Stomach (tissue), 9 donors: ENCODE data around the gene GPR158. TPM values are rescaled to one million over a fixed set of nuclear protein-coding genes. Genes with fewer than 3 reads are reported as not detected.

ENCODE experiments used
- DNase-seq, 2 donors: peaks; one replicate each; pipeline versions ENCODE4 v3.0.0 to v3.0.0-alpha.2; 2013 to 2019
- H3K27ac ChIP-seq, 5 donors: fragments of 200-600 bp in 4 of 5; sonication (generic) in 4 of 5; one replicate each; pipeline ENCODE4 v1.5.1; 2013 to 2019; ENCODE audit warnings: mild to moderate bottlenecking in 1 of 5, moderate library complexity in 1 of 5
- H3K27me3 ChIP-seq, 3 donors: fragments of 200-600 bp; sonication (generic); one replicate each; pipeline ENCODE4 v1.5.1; 2017 to 2019; ENCODE audit warnings: mixed run types in 1 of 3
- H3K36me3 ChIP-seq, 4 donors: fragments of 200-600 bp; sonication (generic); 1 replicate in 3 of 4; 2 replicates in 1 of 4; pipeline ENCODE4 v1.5.1; 2016 to 2019
- H3K4me1 ChIP-seq, 4 donors: fragments of 200-600 bp; sonication (generic); one replicate each; pipeline ENCODE4 v1.5.1; 2016 to 2019
- H3K4me3 ChIP-seq, 4 donors: fragments of 200-600 bp; sonication (generic) in 3 of 4; one replicate each; pipeline ENCODE4 v1.5.1; 2016 to 2019; ENCODE audit warnings: mild to moderate bottlenecking in 1 of 4
- H3K9me3 ChIP-seq, 4 donors: fragments of 200-600 bp; sonication (generic); one replicate each; pipeline ENCODE4 v1.5.1; 2016 to 2019
- EP300 ChIP-seq: sonication (generic); formaldehyde crosslinking; IDR thresholded peaks from one replicate; pipeline ENCODE4 v1.6.1; 2017; ENCODE audit warnings: antibody characterized with exemption
- POLR2A ChIP-seq, 4 donors: fragments of 450-650 bp; IDR thresholded peaks; one replicate each; pipeline ENCODE4 v1.6.1; 2016; ENCODE audit warnings: antibody characterized with exemption in 4 of 4, control low read depth in 2 of 4, mild to moderate bottlenecking in 1 of 4, moderate library complexity in 1 of 4
- POLR2AphosphoS5 ChIP-seq, 3 donors: sonication (generic); formaldehyde crosslinking; IDR thresholded peaks; one replicate each; pipeline ENCODE4 v1.6.1; 2016; ENCODE audit warnings: antibody characterized with exemption in 3 of 3
- WGBS, 5 donors: extraction: QIAGEN DNeasy Blood & Tissue Kit in 3 of 5; methylation state at CpG; one replicate each; pipeline versions ENCODE4 v1.1.5 to v1.1.7; 2013 to 2018; 5-methylcytosine and 5-hydroxymethylcytosine counted together
- intact Hi-C: fragments of 100-400 bp; cut with DNase I; formaldehyde crosslinking; loops from one replicate; pipeline ENCODE4 v1.15.1; 2023; ENCODE audit warnings: low total_unique reads
- polyA plus RNA-seq, 3 donors: library from polyadenylated mRNA; stranded (reverse); fragments of 200-250 nt; gene quantifications; one replicate each; pipeline ENCODE4 v1.2.3, GENCODE V29; 2013
- total RNA-seq, 5 donors: library from RNA; depleted of rRNA; stranded (reverse); fragments of >200 nt; gene quantifications; one replicate each; pipeline versions ENCODE4 v1.1.0 to v1.2.3, GENCODE V29; 2014 to 2016
- TF ChIP-seq, protein P1 (sequence below), 7 experiments: fragments of 450-650 bp in 4 of 7; fragments of 200-600 bp in 3 of 7; sonication (generic) in 3 of 7; IDR thresholded peaks; one replicate each; pipeline ENCODE4 v1.5.1; 2016 to 2019; ENCODE audit warnings: antibody characterized with exemption in 7 of 7, control low read depth in 2 of 7, mild to moderate bottlenecking in 1 of 7
- donor health status: healthy with polysubstance abuse.
- donor health status: Bipolar disorder and iron deficiency.
- donor health status: healthy.

The GPR158 gene
- total and polyA plus RNA-seq, 8 donors: 0.05 to 1.1 (median 0.20) TPM; not detected in 4

DNA sequence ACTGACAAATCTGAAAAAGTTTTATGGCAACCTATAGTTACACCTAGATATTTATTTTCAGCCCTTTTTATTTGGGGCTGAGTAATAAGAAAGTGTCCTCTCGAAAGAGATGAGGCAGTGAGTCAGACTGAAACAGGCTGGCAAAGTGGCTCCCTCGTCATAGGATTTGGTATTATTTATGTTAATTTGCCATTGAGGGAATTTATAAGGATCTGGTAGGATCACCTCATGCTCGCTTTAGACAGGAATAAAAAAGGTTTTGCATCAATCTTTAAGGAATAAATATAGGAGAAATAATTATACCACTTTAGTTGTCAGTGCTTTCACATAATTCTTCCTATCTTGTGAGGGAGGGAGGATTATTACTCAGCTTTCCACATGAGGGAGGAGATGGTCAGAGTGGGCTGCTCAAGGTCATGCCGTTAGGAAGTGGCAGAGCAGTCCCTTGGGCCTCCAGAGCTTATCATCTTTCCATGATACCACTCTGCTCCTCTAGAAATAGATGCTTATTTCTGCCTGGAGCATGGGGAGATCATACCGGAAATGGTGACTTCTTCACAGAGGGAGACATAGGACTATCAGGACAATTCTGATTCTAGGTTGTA is 356.8 kb downstream of the GPR158 start:
- TF ChIP-seq POLR2A (IDR thresholded peaks at IDR 0.05) (no peak), EP300 (no peak), POLR2AphosphoS5 (IDR thresholded peaks at IDR 0.05) (no peak)
- TF ChIP-seq, protein P1, sequence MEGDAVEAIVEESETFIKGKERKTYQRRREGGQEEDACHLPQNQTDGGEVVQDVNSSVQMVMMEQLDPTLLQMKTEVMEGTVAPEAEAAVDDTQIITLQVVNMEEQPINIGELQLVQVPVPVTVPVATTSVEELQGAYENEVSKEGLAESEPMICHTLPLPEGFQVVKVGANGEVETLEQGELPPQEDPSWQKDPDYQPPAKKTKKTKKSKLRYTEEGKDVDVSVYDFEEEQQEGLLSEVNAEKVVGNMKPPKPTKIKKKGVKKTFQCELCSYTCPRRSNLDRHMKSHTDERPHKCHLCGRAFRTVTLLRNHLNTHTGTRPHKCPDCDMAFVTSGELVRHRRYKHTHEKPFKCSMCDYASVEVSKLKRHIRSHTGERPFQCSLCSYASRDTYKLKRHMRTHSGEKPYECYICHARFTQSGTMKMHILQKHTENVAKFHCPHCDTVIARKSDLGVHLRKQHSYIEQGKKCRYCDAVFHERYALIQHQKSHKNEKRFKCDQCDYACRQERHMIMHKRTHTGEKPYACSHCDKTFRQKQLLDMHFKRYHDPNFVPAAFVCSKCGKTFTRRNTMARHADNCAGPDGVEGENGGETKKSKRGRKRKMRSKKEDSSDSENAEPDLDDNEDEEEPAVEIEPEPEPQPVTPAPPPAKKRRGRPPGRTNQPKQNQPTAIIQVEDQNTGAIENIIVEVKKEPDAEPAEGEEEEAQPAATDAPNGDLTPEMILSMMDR (IDR thresholded peaks at IDR 0.05): no peak
- H3K27me3 ChIP-seq: no peaks in the 10 kb centered on the region
- H3K4me1 ChIP-seq: no peaks in the 10 kb centered on the region
- H3K4me3 ChIP-seq: no peak overlapping the region
- WGBS, 5 donors: 62 to 73% (median 67%) methylated on average over 5 of the region's 5 CpGs
- H3K9me3 ChIP-seq: no peaks in the 10 kb centered on the region
- no peak overlapping the region for H3K27ac ChIP-seq
- H3K36me3 ChIP-seq: no peaks in the 10 kb centered on the region
- intact Hi-C loops: no loop called here
- DNase-seq: no peak

DNA sequence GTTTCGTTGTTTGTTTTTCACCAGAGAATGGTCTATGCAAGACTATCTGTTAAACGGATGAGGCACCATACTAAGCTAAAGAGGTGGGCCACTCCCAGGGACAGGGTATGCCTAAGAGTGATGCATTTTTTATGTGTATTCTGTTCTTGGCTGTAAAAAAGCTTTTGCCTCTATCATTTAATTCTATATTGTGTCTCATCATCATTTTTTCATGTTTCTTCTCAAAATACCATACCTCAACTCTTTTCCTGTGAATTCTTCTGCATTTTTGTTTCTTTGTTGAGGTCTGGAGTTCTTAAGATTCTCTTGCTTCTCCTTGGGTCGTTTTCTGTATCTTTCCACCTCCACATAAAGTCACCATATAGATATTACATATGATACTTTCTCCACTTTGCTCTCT is 357.4 kb downstream of the GPR158 start:
- no peak for DNase-seq
- Histone ChIP-seq H3K9me3 (no peaks in the 10 kb centered on the region), H3K4me1 (no peaks in the 10 kb centered on the region), H3K36me3 (no peaks in the 10 kb centered on the region), H3K27ac (no peak overlapping the region), H3K27me3 (no peaks in the 10 kb centered on the region), H3K4me3 (no peak overlapping the region)
- WGBS, 5 donors: 53 to 67% (median 64%) methylated on average over 3 of the region's 3 CpGs
- intact Hi-C loops: no loop called here
- TF ChIP-seq POLR2A (IDR thresholded peaks at IDR 0.05) (no peak), EP300 (no peak), POLR2AphosphoS5 (IDR thresholded peaks at IDR 0.05) (no peak)
- TF ChIP-seq, protein P1 (IDR thresholded peaks at IDR 0.05): no peak

DNA sequence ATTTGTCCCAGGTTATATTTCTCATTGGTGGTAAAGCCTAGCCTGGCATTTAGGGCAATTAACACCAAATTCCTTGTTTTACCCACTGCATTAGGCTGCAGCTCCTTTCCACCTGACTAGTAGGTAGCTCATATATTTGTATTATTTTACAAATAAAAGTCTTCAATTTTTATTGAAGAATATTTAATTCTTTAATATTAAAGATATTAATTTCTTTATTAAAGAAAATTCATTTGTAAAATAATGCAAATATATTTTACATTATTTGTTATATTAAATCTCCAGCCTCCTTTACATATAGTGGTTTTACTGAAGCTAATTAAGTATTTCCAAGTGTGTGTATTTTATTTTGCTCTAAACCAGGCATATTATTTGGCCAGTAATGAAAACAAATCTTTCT is 361.2 kb downstream of the GPR158 start:
- Histone ChIP-seq H3K4me1 (no peaks in the 10 kb centered on the region), H3K4me3 (no peak overlapping the region), H3K27ac (no peak overlapping the region), H3K9me3 (no peaks in the 10 kb centered on the region), H3K27me3 (no peaks in the 10 kb centered on the region), H3K36me3 (no peaks in the 10 kb centered on the region)
- DNase-seq: no peak
- intact Hi-C loops: no loop called here
- TF ChIP-seq POLR2A (IDR thresholded peaks at IDR 0.05) (no peak), POLR2AphosphoS5 (IDR thresholded peaks at IDR 0.05) (no peak), EP300 (no peak)
- TF ChIP-seq, protein P1 (IDR thresholded peaks at IDR 0.05): no peak

DNA sequence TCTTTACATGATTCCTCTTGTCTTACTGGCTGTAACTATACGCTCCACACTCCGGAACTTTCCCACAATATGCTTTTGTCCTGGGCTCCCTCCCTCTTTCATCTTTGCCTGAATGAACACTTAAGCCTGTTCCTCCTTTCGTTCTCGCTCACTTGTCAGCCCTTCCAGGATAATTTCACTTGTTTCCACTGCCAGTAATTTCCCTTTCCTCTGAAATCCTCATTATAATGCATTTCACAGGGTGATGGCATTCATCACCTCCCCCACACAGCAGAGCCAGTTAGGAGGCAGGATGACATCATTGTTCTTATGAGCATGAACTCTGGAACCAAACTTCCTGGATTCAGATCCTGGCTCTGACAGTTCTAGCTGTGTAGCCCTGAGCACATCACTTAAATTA is 372.6 kb downstream of the GPR158 start:
- TF ChIP-seq, protein P1 (IDR thresholded peaks at IDR 0.05): no peak
- TF ChIP-seq POLR2AphosphoS5 (IDR thresholded peaks at IDR 0.05) (no peak), POLR2A (IDR thresholded peaks at IDR 0.05) (no peak), EP300 (no peak)
- Histone ChIP-seq H3K4me3 (no peak overlapping the region), H3K36me3 (no peaks in the 10 kb centered on the region), H3K27me3 (no peaks in the 10 kb centered on the region), H3K27ac (no peak overlapping the region), H3K4me1 (no peaks in the 10 kb centered on the region), H3K9me3 (no peaks in the 10 kb centered on the region)
- no peak for DNase-seq
- intact Hi-C loops: no loop called here
- WGBS, 5 donors: 63 to 79% (median 74%) methylated on average over 4 of the region's 4 CpGs
